ENCODE data around the gene SRP54.

Gene SRP54

GRCh38 chr14:34971381-34971780 lies 11.4 kb upstream of the SRP54 start:
- no peak overlapping the region for H3K14ac ChIP-seq (ENCODE audit: low read length)
- peak in 1 of 2 donors; percentile 62 for DNase-seq
- H2AK5ac ChIP-seq (ENCODE audit: low read length), result no peak overlapping the region
- no peaks in the 10 kb centered on the region for H3K36me3 ChIP-seq (ENCODE audit: control insufficient read depth in 1 of 2, insufficient read depth in 2 of 2, low read length in 2 of 2)
- H3K9ac ChIP-seq (ENCODE audit: low read length), result no peak overlapping the region
- no peak overlapping the region for H4K12ac ChIP-seq (ENCODE audit: low read depth, low read length)
- no peak overlapping the region for H4K8ac ChIP-seq (ENCODE audit: low read depth, low read length)
- no peaks in the 10 kb centered on the region for H3K27me3 ChIP-seq (ENCODE audit: insufficient read depth, low read length)
- no peaks in the 10 kb centered on the region for H3K79me2 ChIP-seq (ENCODE audit: control insufficient read depth, insufficient read depth, low read length, poor library complexity)
- H3K4ac ChIP-seq (ENCODE audit: low read depth, low read length), result no peak overlapping the region
- H3K27ac ChIP-seq (ENCODE audit: low read depth, low read length), result no peak overlapping the region
- no peak overlapping the region for H4K91ac ChIP-seq (ENCODE audit: low read depth, low read length)
- no peak overlapping the region for H2BK12ac ChIP-seq (ENCODE audit: low read length)
- H2BK120ac ChIP-seq (ENCODE audit: insufficient read depth, low read length, poor library complexity), result no peak overlapping the region
- H3K23ac ChIP-seq (ENCODE audit: low read length), result no peak overlapping the region
- H3K4me1 ChIP-seq (ENCODE audit: control insufficient read depth in 1 of 2, insufficient read depth in 2 of 2, low read length in 2 of 2), result no peaks in the 10 kb centered on the region
- no peak overlapping the region for H3K4me2 ChIP-seq (ENCODE audit: low read length)
- no peak overlapping the region for H2BK5ac ChIP-seq (ENCODE audit: low read depth, low read length, poor library complexity)
- no peak overlapping the region for H3K4me3 ChIP-seq (ENCODE audit: low read depth, low read length)
- H3K9me3 ChIP-seq (ENCODE audit: insufficient read depth, low read depth, low read length), result no peaks in the 10 kb centered on the region
- no peaks in the 10 kb centered on the region for H3K79me1 ChIP-seq (ENCODE audit: low read length)
- H2AFZ ChIP-seq (ENCODE audit: insufficient read depth, low read length, poor library complexity), result no peak overlapping the region
- no peak overlapping the region for H3K18ac ChIP-seq (ENCODE audit: low read length)

GRCh38 chr14:34971801-34972200 lies 11.0 kb upstream of the SRP54 start:
- Histone ChIP-seq H3K4ac (ENCODE audit: low read depth, low read length) (no peak overlapping the region), H2AK5ac (ENCODE audit: low read length) (no peak overlapping the region), H3K9me3 (ENCODE audit: insufficient read depth, low read depth, low read length) (no peaks in the 10 kb centered on the region), H3K4me3 (ENCODE audit: low read depth, low read length) (no peak overlapping the region), H3K79me2 (ENCODE audit: control insufficient read depth, insufficient read depth, low read length, poor library complexity) (no peaks in the 10 kb centered on the region), H2BK120ac (ENCODE audit: insufficient read depth, low read length, poor library complexity) (no peak overlapping the region), H2BK12ac (ENCODE audit: low read length) (no peak overlapping the region), H3K14ac (ENCODE audit: low read length) (no peak overlapping the region), H3K79me1 (ENCODE audit: low read length) (no peaks in the 10 kb centered on the region), H2BK5ac (ENCODE audit: low read depth, low read length, poor library complexity) (no peak overlapping the region), H3K36me3 (ENCODE audit: control insufficient read depth in 1 of 2, insufficient read depth in 2 of 2, low read length in 2 of 2) (no peaks in the 10 kb centered on the region), H2AFZ (ENCODE audit: insufficient read depth, low read length, poor library complexity) (no peak overlapping the region), H3K4me2 (ENCODE audit: low read length) (no peak overlapping the region), H3K18ac (ENCODE audit: low read length) (no peak overlapping the region), H3K23ac (ENCODE audit: low read length) (no peak overlapping the region), H4K8ac (ENCODE audit: low read depth, low read length) (no peak overlapping the region), H3K4me1 (ENCODE audit: control insufficient read depth in 1 of 2, insufficient read depth in 2 of 2, low read length in 2 of 2) (no peaks in the 10 kb centered on the region), H3K9ac (ENCODE audit: low read length) (no peak overlapping the region), H3K27me3 (ENCODE audit: insufficient read depth, low read length) (no peaks in the 10 kb centered on the region), H4K12ac (ENCODE audit: low read depth, low read length) (no peak overlapping the region), H3K27ac (ENCODE audit: low read depth, low read length) (no peak overlapping the region), H4K91ac (ENCODE audit: low read depth, low read length) (no peak overlapping the region)
- DNase-seq, result peak; percentile 51 to 81
- WGBS (ENCODE audit: extremely low coverage, insufficient coverage, insufficient read length), result no CpG with 5 or more reads among the region's 5 CpGs

- Histone ChIP-seq H3K4ac (ENCODE audit: low read depth, low read length) (no peak overlapping the region), H3K9me3 (ENCODE audit: insufficient read depth, low read depth, low read length) (no peaks in the 10 kb centered on the region), H4K91ac (ENCODE audit: low read depth, low read length) (no peak overlapping the region), H2BK5ac (ENCODE audit: low read depth, low read length, poor library complexity) (no peak overlapping the region), H3K4me2 (ENCODE audit: low read length) (no peak overlapping the region), H3K4me1 (ENCODE audit: control insufficient read depth in 1 of 2, insufficient read depth in 2 of 2, low read length in 2 of 2) (peaks cover 0 to 4% of the 10 kb centered on the region in 2 experiments), H3K36me3 (ENCODE audit: control insufficient read depth in 1 of 2, insufficient read depth in 2 of 2, low read length in 2 of 2) (no peaks in the 10 kb centered on the region), H3K14ac (ENCODE audit: low read length) (no peak overlapping the region), H2BK12ac (ENCODE audit: low read length) (no peak overlapping the region), H2BK120ac (ENCODE audit: insufficient read depth, low read length, poor library complexity) (no peak overlapping the region), H3K79me2 (ENCODE audit: control insufficient read depth, insufficient read depth, low read length, poor library complexity) (peaks cover 4% of the 10 kb centered on the region), H2AFZ (ENCODE audit: insufficient read depth, low read length, poor library complexity) (no peak overlapping the region), H3K27me3 (ENCODE audit: insufficient read depth, low read length) (no peaks in the 10 kb centered on the region), H3K27ac (ENCODE audit: low read depth, low read length) (no peak overlapping the region), H4K8ac (ENCODE audit: low read depth, low read length) (no peak overlapping the region), H4K12ac (ENCODE audit: low read depth, low read length) (no peak overlapping the region), H3K9ac (ENCODE audit: low read length) (no peak overlapping the region), H3K18ac (ENCODE audit: low read length) (no peak overlapping the region), H3K23ac (ENCODE audit: low read length) (no peak overlapping the region), H3K4me3 (ENCODE audit: low read depth, low read length) (no peak overlapping the region), H3K79me1 (ENCODE audit: low read length) (peaks cover 8% of the 10 kb centered on the region), H2AK5ac (ENCODE audit: low read length) (no peak overlapping the region)
- WGBS (ENCODE audit: extremely low coverage, insufficient coverage, insufficient read length), result no CpG with 5 or more reads among the region's 5 CpGs
- DNase-seq, result no peak
These were observed 4.3 kb upstream of the SRP54 start for GRCh38 chr14:34978444-34978843.

GRCh38 chr14:34980337-34980900 lies 2.4 kb upstream of the SRP54 start:
- no peak overlapping the region for H3K4me3 ChIP-seq (ENCODE audit: low read depth, low read length)
- H3K18ac ChIP-seq (ENCODE audit: low read length), result no peak overlapping the region
- H2BK12ac ChIP-seq (ENCODE audit: low read length), result no peak overlapping the region
- DNase-seq, result peak in 1 of 2 donors; percentile 11
- H3K14ac ChIP-seq (ENCODE audit: low read length), result no peak overlapping the region
- H3K27ac ChIP-seq (ENCODE audit: low read depth, low read length), result no peak overlapping the region
- H2AFZ ChIP-seq (ENCODE audit: insufficient read depth, low read length, poor library complexity), result peak overlapping the region; percentile 52
- H3K4ac ChIP-seq (ENCODE audit: low read depth, low read length), result peak overlapping the region; percentile 37
- H3K36me3 ChIP-seq (ENCODE audit: control insufficient read depth in 1 of 2, insufficient read depth in 2 of 2, low read length in 2 of 2), result no peaks in the 10 kb centered on the region
- no peaks in the 10 kb centered on the region for H3K9me3 ChIP-seq (ENCODE audit: insufficient read depth, low read depth, low read length)
- no peak overlapping the region for H3K23ac ChIP-seq (ENCODE audit: low read length)
- H2BK120ac ChIP-seq (ENCODE audit: insufficient read depth, low read length, poor library complexity), result no peak overlapping the region
- H3K4me1 ChIP-seq (ENCODE audit: control insufficient read depth in 1 of 2, insufficient read depth in 2 of 2, low read length in 2 of 2), result peaks cover 0 to 4% of the 10 kb centered on the region in 2 experiments
- no peak overlapping the region for H2BK5ac ChIP-seq (ENCODE audit: low read depth, low read length, poor library complexity)
- H3K79me1 ChIP-seq (ENCODE audit: low read length), result peaks cover 8% of the 10 kb centered on the region
- no peak overlapping the region for H4K12ac ChIP-seq (ENCODE audit: low read depth, low read length)
- H3K4me2 ChIP-seq (ENCODE audit: low read length), result no peak overlapping the region
- H3K27me3 ChIP-seq (ENCODE audit: insufficient read depth, low read length), result no peaks in the 10 kb centered on the region
- no peak overlapping the region for H3K9ac ChIP-seq (ENCODE audit: low read length)
- H4K8ac ChIP-seq (ENCODE audit: low read depth, low read length), result no peak overlapping the region
- no peak overlapping the region for H2AK5ac ChIP-seq (ENCODE audit: low read length)
- peaks cover 9% of the 10 kb centered on the region for H3K79me2 ChIP-seq (ENCODE audit: control insufficient read depth, insufficient read depth, low read length, poor library complexity)
- WGBS (ENCODE audit: extremely low coverage, insufficient coverage, insufficient read length), result no CpG with 5 or more reads among the region's 11 CpGs
- no peak overlapping the region for H4K91ac ChIP-seq (ENCODE audit: low read depth, low read length)

Measured in trophoblast cell (in vitro differentiated cells and primary cell).